HepG2 (cell line): Measurements from ENCODE around the gene P2RY11. TPM values are rescaled to one million over a fixed set of nuclear protein-coding genes. Genes with fewer than 3 reads are reported as not detected.

ENCODE experiments used
- AGO2 ChIP-seq: fragments of 200-400 bp; formaldehyde crosslinking; optimal IDR thresholded peaks from 2 replicates; pipeline ENCODE3; 2017; ENCODE audit warnings: mild to moderate bottlenecking, low read depth, low read length, moderate library complexity
- AKAP8 ChIP-seq: sonication (generic); formaldehyde crosslinking; IDR thresholded peaks from 2 replicates; pipeline ENCODE4 v1.5.1; 2020; ENCODE audit warnings: mild to moderate bottlenecking, missing genetic modification reagents
- CEBPB ChIP-seq: IDR thresholded peaks from 2 replicates; pipeline ENCODE4 v1.6.1; 2011; ENCODE audit warnings: low read depth, low read length, improper control_type of control experiment, borderline replicate concordance
- FOXO1 ChIP-seq: sonication (generic); formaldehyde crosslinking; IDR thresholded peaks from 2 replicates; pipeline ENCODE4 v1.4.0; 2020; ENCODE audit warnings: missing genetic modification reagents
- FOXP1 ChIP-seq, 2 experiments: fragments of 450-650 bp in 1 of 2; IDR thresholded peaks; 2 replicates each; pipeline ENCODE4 v1.6.1; 2017 to 2018; ENCODE audit warnings: antibody characterized with exemption in 1 of 2
- HMG20A ChIP-seq: IDR thresholded peaks from 2 replicates; pipeline ENCODE4 v1.6.1; 2016; ENCODE audit warnings: borderline replicate concordance
- PHF20 ChIP-seq: sonication (generic); formaldehyde crosslinking; IDR thresholded peaks from 2 replicates; pipeline ENCODE4 v1.5.0; 2020; ENCODE audit warnings: mild to moderate bottlenecking, missing genetic modification reagents
- PHF21A ChIP-seq: sonication (generic); formaldehyde crosslinking; IDR thresholded peaks from 2 replicates; pipeline ENCODE4 v1.5.0; 2020; ENCODE audit warnings: mild to moderate bottlenecking, missing genetic modification reagents
- POLR2G ChIP-seq: fragments of 200-400 bp; formaldehyde crosslinking; IDR thresholded peaks from 2 replicates; pipeline ENCODE4 v1.6.1; 2018; ENCODE audit warnings: mild to moderate bottlenecking, low read depth, low read length, moderate library complexity
- RORA ChIP-seq: sonication (generic); formaldehyde crosslinking; IDR thresholded peaks from 2 replicates; pipeline ENCODE4 v1.5.0; 2020; ENCODE audit warnings: mild to moderate bottlenecking, missing genetic modification reagents, moderate library complexity
- SMAD1 ChIP-seq: sonication (generic); formaldehyde crosslinking; IDR thresholded peaks from 2 replicates; pipeline ENCODE4 v1.4.0; 2020; ENCODE audit warnings: missing genetic modification reagents, low read depth, mild to moderate bottlenecking, borderline replicate concordance
- SMAD9 ChIP-seq: sonication (generic); formaldehyde crosslinking; IDR thresholded peaks from 2 replicates; pipeline ENCODE4 v1.5.1; 2020; ENCODE audit warnings: mild to moderate bottlenecking, missing genetic modification reagents
- SMC3 ChIP-seq: IDR thresholded peaks from 2 replicates; pipeline ENCODE4 v1.6.1; 2011; ENCODE audit warnings: low read length, improper control_type of control experiment
- SP5 ChIP-seq: IDR thresholded peaks from 2 replicates; pipeline ENCODE4 v1.6.1; 2016; ENCODE audit warnings: low read depth, borderline replicate concordance
- TBL1XR1 ChIP-seq: fragments of 150-350 bp; IDR thresholded peaks from 2 replicates; pipeline ENCODE4 v1.6.1; 2014; ENCODE audit warnings: borderline replicate concordance, low read length; ENCODE audit not compliant: partially characterized antibody
- ZBTB8A ChIP-seq: sonication (generic); formaldehyde crosslinking; IDR thresholded peaks from 2 replicates; pipeline ENCODE4 v1.4.0; 2020; ENCODE audit warnings: mild to moderate bottlenecking, low read depth, missing genetic modification reagents, borderline replicate concordance
- ZFP41 ChIP-seq: sonication (generic); formaldehyde crosslinking; IDR thresholded peaks from 2 replicates; pipeline ENCODE4 v1.4.0; 2020; ENCODE audit warnings: mild to moderate bottlenecking, missing genetic modification reagents, borderline replicate concordance
- ZMYM3 ChIP-seq: sonication (generic); formaldehyde crosslinking; IDR thresholded peaks from 2 replicates; pipeline ENCODE4 v1.5.1; 2020; ENCODE audit warnings: mild to moderate bottlenecking, missing genetic modification reagents
- ZNF3 ChIP-seq: IDR thresholded peaks from 2 replicates; pipeline ENCODE4 v1.7.0; 2017; ENCODE audit warnings: inconsistent platforms
- ZNF329 ChIP-seq: sonication (generic); formaldehyde crosslinking; IDR thresholded peaks from 2 replicates; pipeline ENCODE4 v1.9.0; 2021; ENCODE audit warnings: low read depth, mild to moderate bottlenecking, missing genetic modification reagents
- ZNF614 ChIP-seq: IDR thresholded peaks from 2 replicates; pipeline ENCODE4 v1.6.1; 2018; ENCODE audit warnings: missing biosample characterization, missing genetic modification reagents, inconsistent platforms, borderline replicate concordance
- ZNF879 ChIP-seq: sonication (generic); formaldehyde crosslinking; IDR thresholded peaks from 2 replicates; pipeline ENCODE4 v1.8.1; 2023; ENCODE audit warnings: missing genetic modification reagents
- polyA plus RNA-seq, 8 experiments: library from polyadenylated mRNA; depleted of rRNA in 3 of 8; stranded (reverse) in 7 of 8; unstranded in 1 of 8; fragments of >200 nt; fragmentation: Illumina TruSeq in 4 of 8; extraction: Trizol in 4 of 8; gene quantifications; 2 replicates each; pipeline versions ENCODE4 v1.2.1 to v1.2.3, GENCODE V29; 2011 to 2016; ENCODE audit warnings: low read depth in 4 of 8, missing spikeins in 1 of 8, mixed read lengths in 1 of 8; ENCODE audit not compliant: insufficient read depth in 1 of 8
- total RNA-seq, 5 experiments: library from RNA; depleted of rRNA; stranded (reverse); fragments of >200 nt; fragmentation: Illumina TruSeq; extraction: Trizol; gene quantifications; 2 replicates each; pipeline ENCODE4 v1.2.3, GENCODE V29; 2016; ENCODE audit warnings: low read depth in 1 of 5
- TF ChIP-seq, protein P1 (sequence below), 2 experiments: fragments of 450-650 bp in 1 of 2; sonication (generic) in 1 of 2; formaldehyde crosslinking; IDR thresholded peaks; 2 replicates each; pipeline versions ENCODE4 v1.5.0 to v1.8.0; 2020 to 2022; ENCODE audit warnings: mild to moderate bottlenecking in 1 of 2, missing genetic modification reagents in 1 of 2
- TF ChIP-seq, protein P2 (sequence below): sonication (generic); formaldehyde crosslinking; conservative IDR thresholded peaks from 2 replicates; pipeline ENCODE4 v1.4.0; 2020; ENCODE audit warnings: missing genetic modification reagents
- TF ChIP-seq, protein P3 (sequence below): sonication (generic); formaldehyde crosslinking; IDR thresholded peaks from 2 replicates; pipeline ENCODE4 v1.5.1; 2020; ENCODE audit warnings: missing genetic modification reagents, mild to moderate bottlenecking, borderline replicate concordance

The P2RY11 gene
- total and polyA plus RNA-seq, 2 of the 13 experiments (the other 11 are each of a cell fraction or from before 2014, with no cell fraction given), result 4.0 to 7.8 TPM

DNA sequence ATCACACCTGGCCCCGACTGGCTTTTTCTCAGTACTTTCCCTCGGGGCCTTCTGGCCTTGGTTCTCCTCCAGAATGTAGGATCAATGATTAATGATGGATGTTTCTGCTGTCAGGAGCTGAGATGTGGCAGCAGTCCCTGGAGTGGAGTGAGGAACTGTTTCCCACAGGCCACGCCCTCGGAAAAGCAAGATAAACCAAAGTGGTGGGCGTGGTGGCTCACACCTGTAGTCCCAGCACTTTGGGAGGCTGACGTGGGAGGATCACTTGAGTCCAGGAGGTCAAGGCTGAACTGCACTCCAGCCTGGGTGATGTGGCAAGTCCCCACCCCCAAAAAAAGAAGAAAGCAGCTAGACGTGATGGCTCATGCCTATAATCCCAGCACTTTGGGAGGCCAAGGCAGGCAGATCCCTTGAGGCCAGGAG is 32.5 kb upstream of the P2RY11 start (continued):
- TF ChIP-seq ZNF329 (CRISPR knock-in tag) (no peak), SP5 (CRISPR knock-in tag) (peak; percentile 92), ZNF614 (CRISPR knock-in tag) (peak; percentile 33; the same call in 1 of the 2 replicates), CEBPB (no peak), FOXP1 (IDR thresholded peaks at IDR 0.05) (no peak), FOXP1 (CRISPR knock-in tag; IDR thresholded peaks at IDR 0.05) (no peak), FOXO1 (0 out of 2 replicates have a peak, but pooled peaks have one; percentile 28), SMAD9 (no peak), RORA (no peak), ZNF3 (CRISPR knock-in tag) (no peak), ZNF879 (no peak), ZMYM3 (peak; percentile 90), ZBTB8A (CRISPR knock-in tag) (no peak), SMAD1 (no peak), HMG20A (no peak), ZFP41 (no peak), TBL1XR1 (no peak), POLR2G (no peak), AGO2 (no peak), PHF20 (no peak), SMC3 (no peak), PHF21A (CRISPR knock-in tag) (no peak), AKAP8 (CRISPR knock-in tag) (no peak)
- TF ChIP-seq, protein P1, sequence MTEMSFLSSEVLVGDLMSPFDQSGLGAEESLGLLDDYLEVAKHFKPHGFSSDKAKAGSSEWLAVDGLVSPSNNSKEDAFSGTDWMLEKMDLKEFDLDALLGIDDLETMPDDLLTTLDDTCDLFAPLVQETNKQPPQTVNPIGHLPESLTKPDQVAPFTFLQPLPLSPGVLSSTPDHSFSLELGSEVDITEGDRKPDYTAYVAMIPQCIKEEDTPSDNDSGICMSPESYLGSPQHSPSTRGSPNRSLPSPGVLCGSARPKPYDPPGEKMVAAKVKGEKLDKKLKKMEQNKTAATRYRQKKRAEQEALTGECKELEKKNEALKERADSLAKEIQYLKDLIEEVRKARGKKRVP (CRISPR knock-in tag; IDR thresholded peaks at IDR 0.05), result no peak
- TF ChIP-seq, protein P2, sequence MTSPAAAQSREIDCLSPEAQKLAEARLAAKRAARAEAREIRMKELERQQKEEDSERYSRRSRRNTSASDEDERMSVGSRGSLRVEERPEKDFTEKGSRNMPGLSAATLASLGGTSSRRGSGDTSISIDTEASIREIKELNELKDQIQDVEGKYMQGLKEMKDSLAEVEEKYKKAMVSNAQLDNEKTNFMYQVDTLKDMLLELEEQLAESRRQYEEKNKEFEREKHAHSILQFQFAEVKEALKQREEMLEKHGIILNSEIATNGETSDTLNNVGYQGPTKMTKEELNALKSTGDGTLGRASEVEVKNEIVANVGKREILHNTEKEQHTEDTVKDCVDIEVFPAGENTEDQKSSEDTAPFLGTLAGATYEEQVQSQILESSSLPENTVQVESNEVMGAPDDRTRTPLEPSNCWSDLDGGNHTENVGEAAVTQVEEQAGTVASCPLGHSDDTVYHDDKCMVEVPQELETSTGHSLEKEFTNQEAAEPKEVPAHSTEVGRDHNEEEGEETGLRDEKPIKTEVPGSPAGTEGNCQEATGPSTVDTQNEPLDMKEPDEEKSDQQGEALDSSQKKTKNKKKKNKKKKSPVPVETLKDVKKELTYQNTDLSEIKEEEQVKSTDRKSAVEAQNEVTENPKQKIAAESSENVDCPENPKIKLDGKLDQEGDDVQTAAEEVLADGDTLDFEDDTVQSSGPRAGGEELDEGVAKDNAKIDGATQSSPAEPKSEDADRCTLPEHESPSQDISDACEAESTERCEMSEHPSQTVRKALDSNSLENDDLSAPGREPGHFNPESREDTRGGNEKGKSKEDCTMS, result no peak
- TF ChIP-seq, protein P3, sequence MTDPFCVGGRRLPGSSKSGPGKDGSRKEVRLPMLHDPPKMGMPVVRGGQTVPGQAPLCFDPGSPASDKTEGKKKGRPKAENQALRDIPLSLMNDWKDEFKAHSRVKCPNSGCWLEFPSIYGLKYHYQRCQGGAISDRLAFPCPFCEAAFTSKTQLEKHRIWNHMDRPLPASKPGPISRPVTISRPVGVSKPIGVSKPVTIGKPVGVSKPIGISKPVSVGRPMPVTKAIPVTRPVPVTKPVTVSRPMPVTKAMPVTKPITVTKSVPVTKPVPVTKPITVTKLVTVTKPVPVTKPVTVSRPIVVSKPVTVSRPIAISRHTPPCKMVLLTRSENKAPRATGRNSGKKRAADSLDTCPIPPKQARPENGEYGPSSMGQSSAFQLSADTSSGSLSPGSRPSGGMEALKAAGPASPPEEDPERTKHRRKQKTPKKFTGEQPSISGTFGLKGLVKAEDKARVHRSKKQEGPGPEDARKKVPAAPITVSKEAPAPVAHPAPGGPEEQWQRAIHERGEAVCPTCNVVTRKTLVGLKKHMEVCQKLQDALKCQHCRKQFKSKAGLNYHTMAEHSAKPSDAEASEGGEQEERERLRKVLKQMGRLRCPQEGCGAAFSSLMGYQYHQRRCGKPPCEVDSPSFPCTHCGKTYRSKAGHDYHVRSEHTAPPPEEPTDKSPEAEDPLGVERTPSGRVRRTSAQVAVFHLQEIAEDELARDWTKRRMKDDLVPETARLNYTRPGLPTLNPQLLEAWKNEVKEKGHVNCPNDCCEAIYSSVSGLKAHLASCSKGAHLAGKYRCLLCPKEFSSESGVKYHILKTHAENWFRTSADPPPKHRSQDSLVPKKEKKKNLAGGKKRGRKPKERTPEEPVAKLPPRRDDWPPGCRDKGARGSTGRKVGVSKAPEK (CRISPR knock-in tag), result no peak
